Measurements from ENCODE around the gene NQO2. TPM values are rescaled to one million over a fixed set of nuclear protein-coding genes. Genes with fewer than 3 reads are reported as not detected.

NQO2 gene
- polyA plus RNA-seq, 1 donor from 2014 or later, result 33.2 TPM

GRCh38 chr6:3041606-3042005 is 41.9 kb downstream of the NQO2 start:
- H3K4me2 ChIP-seq (ENCODE audit: low read length), result no peak overlapping the region
- H2AFZ ChIP-seq (ENCODE audit: low read depth, low read length), result no peak overlapping the region
- no peak overlapping the region for H3K9ac ChIP-seq (ENCODE audit: low read length)

GRCh38 chr6:3045369-3045768 is 45.7 kb downstream of the NQO2 start:
- no peak overlapping the region for H3K4me3 ChIP-seq (ENCODE audit: low read length)
- no peak overlapping the region for H3K4me2 ChIP-seq (ENCODE audit: low read length)
- no peaks in the 10 kb centered on the region for H3K9me2 ChIP-seq (ENCODE audit: insufficient read depth, low read length)
- H3K27me3 ChIP-seq (ENCODE audit: insufficient read depth, low read depth, low read length), result no peaks in the 10 kb centered on the region
- no peak overlapping the region for H3K27ac ChIP-seq (ENCODE audit: low read length)
- H3K9me3 ChIP-seq (ENCODE audit: low read length), result no peaks in the 10 kb centered on the region
- H3K9ac ChIP-seq (ENCODE audit: low read length), result no peak overlapping the region
- H2AFZ ChIP-seq (ENCODE audit: low read depth, low read length), result no peak overlapping the region
- H3F3A ChIP-seq (ENCODE audit: insufficient read depth, low read length, poor library complexity, severe bottlenecking), result no peaks in the 10 kb centered on the region
- H3K36me3 ChIP-seq (ENCODE audit: insufficient read depth, low read length), result no peaks in the 10 kb centered on the region
- no peaks in the 10 kb centered on the region for H3K79me2 ChIP-seq (replicated peaks; ENCODE audit: insufficient read depth, low read length)
- H4K20me1 ChIP-seq (ENCODE audit: insufficient read depth), result no peaks in the 10 kb centered on the region
- TF ChIP-seq, protein P1, sequence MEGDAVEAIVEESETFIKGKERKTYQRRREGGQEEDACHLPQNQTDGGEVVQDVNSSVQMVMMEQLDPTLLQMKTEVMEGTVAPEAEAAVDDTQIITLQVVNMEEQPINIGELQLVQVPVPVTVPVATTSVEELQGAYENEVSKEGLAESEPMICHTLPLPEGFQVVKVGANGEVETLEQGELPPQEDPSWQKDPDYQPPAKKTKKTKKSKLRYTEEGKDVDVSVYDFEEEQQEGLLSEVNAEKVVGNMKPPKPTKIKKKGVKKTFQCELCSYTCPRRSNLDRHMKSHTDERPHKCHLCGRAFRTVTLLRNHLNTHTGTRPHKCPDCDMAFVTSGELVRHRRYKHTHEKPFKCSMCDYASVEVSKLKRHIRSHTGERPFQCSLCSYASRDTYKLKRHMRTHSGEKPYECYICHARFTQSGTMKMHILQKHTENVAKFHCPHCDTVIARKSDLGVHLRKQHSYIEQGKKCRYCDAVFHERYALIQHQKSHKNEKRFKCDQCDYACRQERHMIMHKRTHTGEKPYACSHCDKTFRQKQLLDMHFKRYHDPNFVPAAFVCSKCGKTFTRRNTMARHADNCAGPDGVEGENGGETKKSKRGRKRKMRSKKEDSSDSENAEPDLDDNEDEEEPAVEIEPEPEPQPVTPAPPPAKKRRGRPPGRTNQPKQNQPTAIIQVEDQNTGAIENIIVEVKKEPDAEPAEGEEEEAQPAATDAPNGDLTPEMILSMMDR (IDR thresholded peaks at IDR 0.05; ENCODE audit: poor library complexity, severe bottlenecking), result no peak
- TF ChIP-seq REST (IDR thresholded peaks at IDR 0.05; ENCODE audit: borderline replicate concordance) (no peak), RAD21 (conservative IDR thresholded peaks at IDR 0.05) (no peak), MXI1 (conservative IDR thresholded peaks at IDR 0.05; ENCODE audit: poor library complexity, severe bottlenecking) (no peak), TAF1 (IDR thresholded peaks at IDR 0.05; ENCODE audit: low read depth) (no peak), SMC3 (conservative IDR thresholded peaks at IDR 0.05; ENCODE audit: poor library complexity) (no peak), POLR2AphosphoS5 (IDR thresholded peaks at IDR 0.05) (no peak), EZH2 (IDR thresholded peaks at IDR 0.05; ENCODE audit: borderline replicate concordance, insufficient read depth, low read length, poor library complexity, severe bottlenecking) (no peak)

More at GRCh38 chr6:3041606-3042005, 41.9 kb downstream of the NQO2 start:
- Histone ChIP-seq H3K36me3 (ENCODE audit: insufficient read depth, low read length) (no peaks in the 10 kb centered on the region), H3K27me3 (ENCODE audit: insufficient read depth, low read depth, low read length) (no peaks in the 10 kb centered on the region), H4K20me1 (ENCODE audit: insufficient read depth) (no peaks in the 10 kb centered on the region), H3K9me2 (ENCODE audit: insufficient read depth, low read length) (no peaks in the 10 kb centered on the region), H3K79me2 (replicated peaks; ENCODE audit: insufficient read depth, low read length) (no peaks in the 10 kb centered on the region), H3F3A (ENCODE audit: insufficient read depth, low read length, poor library complexity, severe bottlenecking) (no peaks in the 10 kb centered on the region), H3K9me3 (ENCODE audit: low read length) (no peaks in the 10 kb centered on the region), H3K4me3 (ENCODE audit: low read length) (no peak overlapping the region), H3K27ac (ENCODE audit: low read length) (no peak overlapping the region)
- TF ChIP-seq RAD21 (conservative IDR thresholded peaks at IDR 0.05) (no peak), SMC3 (conservative IDR thresholded peaks at IDR 0.05; ENCODE audit: poor library complexity) (no peak), EZH2 (IDR thresholded peaks at IDR 0.05; ENCODE audit: borderline replicate concordance, insufficient read depth, low read length, poor library complexity, severe bottlenecking) (no peak), REST (IDR thresholded peaks at IDR 0.05; ENCODE audit: borderline replicate concordance) (no peak), MXI1 (conservative IDR thresholded peaks at IDR 0.05; ENCODE audit: poor library complexity, severe bottlenecking) (no peak), POLR2AphosphoS5 (IDR thresholded peaks at IDR 0.05) (no peak), EP300 (conservative IDR thresholded peaks at IDR 0.05; ENCODE audit: poor library complexity, severe bottlenecking) (no peak), TAF1 (IDR thresholded peaks at IDR 0.05; ENCODE audit: low read depth) (no peak)
- TF ChIP-seq, protein P1 (IDR thresholded peaks at IDR 0.05; ENCODE audit: poor library complexity, severe bottlenecking), result no peak

Data from neural cell (in vitro differentiated cells).